Progenitor cell of endocrine pancreas (in vitro differentiated cells): ENCODE measurements around the gene ACOX2. TPM values are rescaled to one million over a fixed set of nuclear protein-coding genes. Genes with fewer than 3 reads are reported as not detected.

Experiments
- DNase-seq: peaks from one replicate; pipeline ENCODE4 v3.0.0; 2021; ENCODE audit warnings: low spot score; ENCODE audit not compliant: unreplicated experiment
- H3K27ac Mint-ChIP-seq: 2 replicates; pipeline ENCODE4 v1.8.0; 2021; ENCODE audit warnings: mild to moderate bottlenecking, moderate library complexity, mixed read lengths
- H3K27me3 Mint-ChIP-seq: 2 replicates; pipeline ENCODE4 v1.8.0; 2021; ENCODE audit warnings: mixed read lengths
- H3K36me3 Mint-ChIP-seq: 2 replicates; pipeline ENCODE4 v1.8.0; 2022; ENCODE audit warnings: mixed read lengths; ENCODE audit not compliant: insufficient read depth
- H3K4me1 Mint-ChIP-seq: 2 replicates; pipeline ENCODE4 v1.8.0; 2021; ENCODE audit warnings: low read depth, mixed read lengths
- H3K4me3 Mint-ChIP-seq: 2 replicates; pipeline ENCODE4 v1.8.0; 2021; ENCODE audit warnings: low read depth, mild to moderate bottlenecking, moderate library complexity, mixed read lengths
- H3K9me3 Mint-ChIP-seq: 2 replicates; pipeline ENCODE4 v1.8.0; 2021; ENCODE audit warnings: low read depth, mixed read lengths
- long read RNA-seq: library from polyadenylated mRNA; unstranded; transcript quantifications from one replicate; pipeline ENCODE4 v2.0.0, GENCODE V29; 2020
- total RNA-seq: library from RNA; stranded (reverse); gene quantifications from 2 replicates; pipeline ENCODE4 v1.2.1, GENCODE V29; 2021
- TF ChIP-seq, protein P1 (sequence below): fragments of 200-600 bp; sonication (generic); IDR thresholded peaks from one replicate; pipeline ENCODE4 v1.5.0; 2021; ENCODE audit warnings: antibody characterized with exemption, mild to moderate bottlenecking; ENCODE audit not compliant: unreplicated experiment

Gene ACOX2
- total RNA-seq: 11.7 and 12.8 TPM in 2 replicates
- long read RNA-seq, transcript ACOX2-201 (15 exons, 2,426 nt): major isoform, 11 of 33 reads
- long read RNA-seq, partial matches to known transcripts: 3 of 33 reads
- long read RNA-seq, other reads (novel, unspliced or antisense): 19 of 33 reads

DNA sequence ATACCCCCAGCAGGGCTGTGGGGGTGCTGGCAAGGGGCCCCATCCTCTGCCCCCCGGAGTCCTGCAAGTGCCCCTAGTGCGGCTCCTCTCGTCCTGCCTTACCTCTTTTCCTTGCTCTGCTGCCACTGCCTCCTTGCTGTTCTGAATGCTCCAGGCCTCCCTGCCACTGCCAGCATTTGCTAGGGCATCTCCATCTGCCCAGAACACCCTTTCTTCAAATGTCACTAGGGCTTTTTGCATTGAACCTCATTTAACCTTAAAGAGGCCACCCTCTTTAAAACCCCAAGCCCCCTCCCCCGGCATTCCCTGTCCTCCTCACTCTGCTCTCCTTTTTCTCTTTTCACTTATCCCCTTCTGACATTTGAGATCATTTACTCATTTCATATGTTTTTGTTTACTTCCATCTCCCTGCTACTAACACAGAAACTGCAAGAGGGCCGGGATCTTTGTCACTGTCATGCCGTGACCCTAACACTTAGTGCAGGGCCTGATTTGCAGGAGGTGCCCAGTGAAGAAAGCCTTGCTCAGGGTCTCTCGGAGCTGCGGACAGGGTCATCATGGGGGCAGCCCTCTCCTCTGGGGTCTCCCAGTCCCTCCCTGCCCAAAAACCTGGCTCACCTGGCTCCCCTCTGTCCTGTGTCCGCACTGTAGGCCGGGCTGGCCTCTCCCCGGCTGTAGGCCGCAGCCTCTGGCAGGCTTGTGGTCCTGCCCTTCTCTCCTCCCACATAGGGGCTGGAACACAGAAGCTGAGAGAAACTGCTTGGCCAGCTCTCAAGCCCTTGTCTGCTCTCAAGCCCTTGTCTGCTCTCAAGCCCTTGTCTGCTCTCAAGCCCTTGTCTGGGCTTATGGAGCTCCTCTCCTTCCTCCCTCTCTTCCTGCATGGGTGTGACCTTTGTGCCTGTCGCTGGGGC is at the start of gene ACOX2:
Gene ACOX2 (minus strand): TSS at position 690 of the 911 bp plus-strand sequence. CDS start 2,084 bp downstream, outside the sequence.
- H3K9me3 Mint-ChIP-seq: no peaks in the 10 kb centered on the region
- H3K27me3 Mint-ChIP-seq: no peaks in the 10 kb centered on the region
- H3K4me1 Mint-ChIP-seq: peaks cover 22% of the 10 kb centered on the region
- no peak within 1 kb of the TSS for H3K4me3 Mint-ChIP-seq
- H3K36me3 Mint-ChIP-seq: no peaks in the 10 kb centered on the region
- peak within 1 kb of the TSS; percentile 69 for H3K27ac Mint-ChIP-seq
- no peak for DNase-seq
- TF ChIP-seq, protein P1, sequence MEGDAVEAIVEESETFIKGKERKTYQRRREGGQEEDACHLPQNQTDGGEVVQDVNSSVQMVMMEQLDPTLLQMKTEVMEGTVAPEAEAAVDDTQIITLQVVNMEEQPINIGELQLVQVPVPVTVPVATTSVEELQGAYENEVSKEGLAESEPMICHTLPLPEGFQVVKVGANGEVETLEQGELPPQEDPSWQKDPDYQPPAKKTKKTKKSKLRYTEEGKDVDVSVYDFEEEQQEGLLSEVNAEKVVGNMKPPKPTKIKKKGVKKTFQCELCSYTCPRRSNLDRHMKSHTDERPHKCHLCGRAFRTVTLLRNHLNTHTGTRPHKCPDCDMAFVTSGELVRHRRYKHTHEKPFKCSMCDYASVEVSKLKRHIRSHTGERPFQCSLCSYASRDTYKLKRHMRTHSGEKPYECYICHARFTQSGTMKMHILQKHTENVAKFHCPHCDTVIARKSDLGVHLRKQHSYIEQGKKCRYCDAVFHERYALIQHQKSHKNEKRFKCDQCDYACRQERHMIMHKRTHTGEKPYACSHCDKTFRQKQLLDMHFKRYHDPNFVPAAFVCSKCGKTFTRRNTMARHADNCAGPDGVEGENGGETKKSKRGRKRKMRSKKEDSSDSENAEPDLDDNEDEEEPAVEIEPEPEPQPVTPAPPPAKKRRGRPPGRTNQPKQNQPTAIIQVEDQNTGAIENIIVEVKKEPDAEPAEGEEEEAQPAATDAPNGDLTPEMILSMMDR: no peak

DNA sequence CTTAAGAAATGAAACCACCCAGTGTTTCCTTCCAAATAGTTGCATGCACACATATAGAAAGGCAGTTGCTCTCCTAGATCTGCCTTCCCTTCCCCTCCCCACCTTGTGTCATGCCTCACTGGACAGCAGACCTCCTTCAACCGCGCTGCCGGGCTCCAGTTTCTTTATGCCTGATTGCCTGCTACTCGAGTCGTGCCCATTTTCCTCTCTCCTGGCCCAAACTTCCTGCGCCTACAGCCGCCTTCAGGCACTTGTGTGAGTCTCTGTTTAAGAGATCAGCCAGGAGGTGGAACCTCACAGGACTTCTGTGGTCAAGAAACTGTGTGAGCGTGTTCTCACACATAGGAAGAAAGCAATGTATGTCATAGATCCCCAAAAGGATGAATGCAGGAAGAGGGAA is 49.0 kb upstream of the ACOX2 start:
- Mint-ChIP-seq H3K9me3 (no peaks in the 10 kb centered on the region), H3K27me3 (peaks cover 55% of the 10 kb centered on the region), H3K27ac (peak overlapping the region; percentile 31), H3K36me3 (no peaks in the 10 kb centered on the region), H3K4me1 (peaks cover 6% of the 10 kb centered on the region), H3K4me3 (no peak overlapping the region)
- TF ChIP-seq, protein P1: no peak
- DNase-seq: no peak

DNA sequence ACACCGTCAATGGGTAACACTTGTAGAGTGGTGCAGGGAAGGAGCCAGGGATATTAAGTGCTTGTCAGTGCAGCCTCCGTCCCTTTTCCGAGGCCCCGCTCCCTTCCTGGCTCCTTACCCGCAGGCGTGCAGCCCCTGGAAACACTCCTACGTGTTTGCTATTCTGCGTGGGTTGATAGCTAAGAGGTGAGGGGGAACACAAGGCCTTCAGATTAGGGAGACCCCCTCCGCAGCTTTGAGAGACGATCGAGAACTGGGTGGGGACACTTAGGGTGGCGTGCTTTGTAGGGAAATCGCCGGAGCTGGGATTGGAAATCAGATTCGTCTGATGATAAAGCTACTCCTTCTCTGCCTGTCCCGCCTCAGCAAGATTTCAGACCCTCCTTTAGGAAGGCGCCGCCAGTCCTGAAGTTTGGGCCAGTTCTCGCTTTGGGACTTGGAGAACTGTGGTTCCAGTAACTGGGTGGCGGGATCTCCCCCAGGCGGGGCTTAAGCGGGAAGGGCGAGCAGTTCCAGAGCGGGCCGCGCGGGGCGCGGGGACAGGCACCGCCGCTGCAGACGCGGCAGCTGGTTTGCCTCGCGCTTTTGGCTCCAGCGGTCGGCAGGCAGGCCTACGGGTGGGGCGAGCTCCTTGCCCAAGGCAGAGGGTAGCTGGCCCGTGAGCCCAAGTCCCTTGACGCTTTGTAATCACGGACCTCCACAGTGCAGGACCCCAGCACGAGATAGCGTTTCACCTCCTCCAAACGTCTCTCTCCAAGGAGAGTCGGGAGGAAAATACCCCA is 48.2 kb upstream of the ACOX2 start:
- TF ChIP-seq, protein P1: peak; percentile 75
- peak; percentile 61 for DNase-seq
- H3K27me3 Mint-ChIP-seq: peaks cover 53% of the 10 kb centered on the region
- H3K4me1 Mint-ChIP-seq: peaks cover 6% of the 10 kb centered on the region
- H3K36me3 Mint-ChIP-seq: no peaks in the 10 kb centered on the region
- no peak overlapping the region for H3K27ac Mint-ChIP-seq
- H3K4me3 Mint-ChIP-seq: peak overlapping the region; percentile 28
- no peaks in the 10 kb centered on the region for H3K9me3 Mint-ChIP-seq

DNA sequence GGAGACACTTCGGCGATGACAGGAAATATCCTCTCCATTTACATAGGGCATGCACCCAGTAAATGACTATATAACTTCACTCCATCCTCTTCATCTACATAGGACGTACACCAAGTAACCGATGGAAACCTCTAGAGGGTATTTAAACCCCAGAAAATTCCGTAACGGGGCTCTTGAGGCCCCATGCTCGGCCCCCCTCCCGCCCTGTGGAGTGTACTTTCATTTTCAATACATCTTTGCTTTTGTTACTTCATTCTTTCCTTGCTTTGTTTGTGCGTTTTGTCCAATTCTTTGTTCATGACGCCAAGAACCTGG is 47.7 kb upstream of the ACOX2 start:
- Mint-ChIP-seq H3K4me1 (peaks cover 6% of the 10 kb centered on the region), H3K9me3 (no peaks in the 10 kb centered on the region), H3K36me3 (no peaks in the 10 kb centered on the region), H3K27ac (no peak overlapping the region), H3K27me3 (peaks cover 51% of the 10 kb centered on the region), H3K4me3 (no peak overlapping the region)
- TF ChIP-seq, protein P1: no peak
- DNase-seq: no peak
